GM20000 (cell line): ENCODE results near the gene PANK2.
"Not testable (repeated sequence)": the region's sequence is repeated elsewhere in the genome, so short reads cannot be mapped to it uniquely, and the experiment has no call there.

Source experiments
- DNase-seq: peaks from one replicate; pipeline ENCODE4 v3.0.0; 2012; ENCODE audit warnings: low spot score
- TF ChIP-seq, protein P1 (sequence below): IDR thresholded peaks from 2 replicates; pipeline ENCODE4 v1.5.1; 2012; ENCODE audit warnings: mild to moderate bottlenecking, control low read depth; ENCODE audit errors: extremely low read depth, missing control alignments

Gene PANK2

DNA sequence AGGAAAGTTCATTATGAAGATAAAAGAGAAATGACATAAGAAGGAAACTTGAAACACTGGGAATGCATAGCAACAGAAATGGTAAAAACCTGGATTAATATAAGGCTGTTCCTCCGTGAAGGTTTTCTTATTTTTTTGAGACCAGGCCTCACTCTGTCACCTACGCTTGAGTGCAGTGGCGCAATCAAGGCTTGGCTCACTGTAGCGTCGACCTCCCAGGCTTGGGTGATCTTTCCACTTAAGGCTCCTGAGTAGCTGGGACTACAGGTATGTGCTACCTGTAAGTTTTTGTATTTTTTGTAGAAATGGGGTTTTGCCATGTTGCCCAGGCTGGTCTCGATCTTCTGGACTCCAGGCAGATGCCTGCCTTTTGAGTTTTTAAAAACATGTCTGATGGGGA lies 51.7 kb downstream of the PANK2 start:
- TF ChIP-seq, protein P1, sequence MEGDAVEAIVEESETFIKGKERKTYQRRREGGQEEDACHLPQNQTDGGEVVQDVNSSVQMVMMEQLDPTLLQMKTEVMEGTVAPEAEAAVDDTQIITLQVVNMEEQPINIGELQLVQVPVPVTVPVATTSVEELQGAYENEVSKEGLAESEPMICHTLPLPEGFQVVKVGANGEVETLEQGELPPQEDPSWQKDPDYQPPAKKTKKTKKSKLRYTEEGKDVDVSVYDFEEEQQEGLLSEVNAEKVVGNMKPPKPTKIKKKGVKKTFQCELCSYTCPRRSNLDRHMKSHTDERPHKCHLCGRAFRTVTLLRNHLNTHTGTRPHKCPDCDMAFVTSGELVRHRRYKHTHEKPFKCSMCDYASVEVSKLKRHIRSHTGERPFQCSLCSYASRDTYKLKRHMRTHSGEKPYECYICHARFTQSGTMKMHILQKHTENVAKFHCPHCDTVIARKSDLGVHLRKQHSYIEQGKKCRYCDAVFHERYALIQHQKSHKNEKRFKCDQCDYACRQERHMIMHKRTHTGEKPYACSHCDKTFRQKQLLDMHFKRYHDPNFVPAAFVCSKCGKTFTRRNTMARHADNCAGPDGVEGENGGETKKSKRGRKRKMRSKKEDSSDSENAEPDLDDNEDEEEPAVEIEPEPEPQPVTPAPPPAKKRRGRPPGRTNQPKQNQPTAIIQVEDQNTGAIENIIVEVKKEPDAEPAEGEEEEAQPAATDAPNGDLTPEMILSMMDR: no peak
- DNase-seq: no peak

DNA sequence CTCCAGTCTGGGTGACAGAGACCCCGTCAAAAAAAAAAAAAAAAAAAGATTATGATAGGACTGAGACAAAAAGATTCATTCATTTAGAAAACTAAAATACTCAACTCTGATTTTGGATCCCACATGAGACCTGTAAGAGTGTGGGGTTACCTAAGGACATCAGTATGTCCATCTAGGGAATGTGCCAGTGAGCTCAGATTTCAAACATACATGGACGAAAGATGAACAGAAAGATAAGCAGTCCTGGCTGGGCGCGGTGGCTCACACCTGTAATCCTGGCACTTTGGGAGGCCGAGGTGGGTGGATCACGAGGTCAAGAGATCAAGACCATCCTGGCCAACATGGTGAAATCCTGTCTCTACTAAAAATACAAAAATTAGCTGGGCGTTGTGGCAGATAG lies 57.5 kb downstream of the PANK2 start:
- not testable (repeated sequence) for DNase-seq

DNA sequence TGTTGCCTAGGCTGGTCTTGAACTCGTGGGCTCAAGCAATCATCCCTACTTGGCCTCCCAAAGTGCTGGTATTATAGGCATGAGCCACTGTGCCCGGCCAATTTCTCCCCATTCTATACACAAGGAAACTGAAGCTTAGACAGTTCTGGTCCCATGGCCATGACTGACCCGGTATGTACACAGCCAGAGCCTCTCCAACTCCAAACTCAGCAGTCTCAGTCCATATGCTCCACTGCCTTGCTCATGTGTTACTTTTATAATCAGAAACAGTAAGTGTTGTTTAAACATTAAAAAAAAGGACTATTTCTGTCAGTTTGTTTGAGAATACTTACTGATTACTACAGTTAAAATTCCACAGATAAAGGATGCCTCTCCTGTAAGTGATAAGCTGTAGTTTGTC lies 75.5 kb downstream of the PANK2 start:
- no peak for DNase-seq
- TF ChIP-seq, protein P1: no peak

GRCh38 chr20:3966571-3966970 lies 77.4 kb downstream of the PANK2 start:
- no peak for DNase-seq
- TF ChIP-seq, protein P1: no peak

DNA sequence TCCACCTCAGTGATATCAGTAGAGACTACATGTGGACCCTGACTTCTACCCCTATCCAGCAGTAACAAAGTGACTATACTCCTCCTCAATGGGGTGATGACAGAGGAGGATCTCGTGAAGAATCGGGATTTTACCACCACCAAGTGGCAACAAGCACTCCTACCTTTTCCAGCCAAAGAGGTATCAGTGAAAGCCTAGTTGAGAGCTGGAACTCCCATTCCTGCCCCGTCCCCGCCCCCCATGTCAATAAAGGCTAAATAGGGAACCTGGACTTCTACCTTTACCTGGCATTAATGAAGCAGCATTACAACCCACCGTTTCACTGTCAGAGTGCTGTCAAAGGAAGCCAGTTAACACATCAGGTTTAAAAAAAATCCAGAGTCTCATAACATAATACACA lies 80.8 kb downstream of the PANK2 start:
- DNase-seq: no peak
- TF ChIP-seq, protein P1: no peak

GRCh38 chr20:3971145-3971544 lies 82.0 kb downstream of the PANK2 start:
- DNase-seq: no peak

DNA sequence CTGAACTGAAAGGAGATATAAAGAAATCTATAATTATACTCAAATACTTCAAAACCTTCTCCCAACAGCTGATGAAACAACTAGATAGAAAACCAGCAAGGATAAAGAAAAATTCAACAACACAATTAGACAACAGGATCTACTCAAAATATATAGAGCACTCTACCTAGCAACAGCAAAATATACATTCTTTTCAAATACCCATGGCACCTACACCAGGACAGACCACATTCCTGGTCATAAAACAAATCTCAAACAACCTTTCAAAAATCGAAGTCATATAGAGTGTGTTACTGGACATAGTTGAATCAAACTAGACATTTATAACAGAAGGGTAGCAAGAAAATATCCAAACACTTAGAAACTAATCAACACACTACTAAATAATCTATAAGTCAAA lies 83.0 kb downstream of the PANK2 start:
- DNase-seq: no peak
- TF ChIP-seq, protein P1: no peak

More at GRCh38 chr20:3971145-3971544, 82.0 kb downstream of the PANK2 start:
- TF ChIP-seq, protein P1: no peak

GRCh38 chr20:3972631-3973030 lies 83.4 kb downstream of the PANK2 start:
- not testable (repeated sequence) for DNase-seq

GRCh38 chr20:3973705-3974104 lies 84.5 kb downstream of the PANK2 start:
- TF ChIP-seq, protein P1: no peak
- no peak for DNase-seq
